ENCODE results near the gene USF2.
"Not testable (repeated sequence)": the region's sequence is repeated elsewhere in the genome, so short reads cannot be mapped to it uniquely, and the experiment has no call there.

USF2 gene, protein sequence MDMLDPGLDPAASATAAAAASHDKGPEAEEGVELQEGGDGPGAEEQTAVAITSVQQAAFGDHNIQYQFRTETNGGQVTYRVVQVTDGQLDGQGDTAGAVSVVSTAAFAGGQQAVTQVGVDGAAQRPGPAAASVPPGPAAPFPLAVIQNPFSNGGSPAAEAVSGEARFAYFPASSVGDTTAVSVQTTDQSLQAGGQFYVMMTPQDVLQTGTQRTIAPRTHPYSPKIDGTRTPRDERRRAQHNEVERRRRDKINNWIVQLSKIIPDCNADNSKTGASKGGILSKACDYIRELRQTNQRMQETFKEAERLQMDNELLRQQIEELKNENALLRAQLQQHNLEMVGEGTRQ

DNA sequence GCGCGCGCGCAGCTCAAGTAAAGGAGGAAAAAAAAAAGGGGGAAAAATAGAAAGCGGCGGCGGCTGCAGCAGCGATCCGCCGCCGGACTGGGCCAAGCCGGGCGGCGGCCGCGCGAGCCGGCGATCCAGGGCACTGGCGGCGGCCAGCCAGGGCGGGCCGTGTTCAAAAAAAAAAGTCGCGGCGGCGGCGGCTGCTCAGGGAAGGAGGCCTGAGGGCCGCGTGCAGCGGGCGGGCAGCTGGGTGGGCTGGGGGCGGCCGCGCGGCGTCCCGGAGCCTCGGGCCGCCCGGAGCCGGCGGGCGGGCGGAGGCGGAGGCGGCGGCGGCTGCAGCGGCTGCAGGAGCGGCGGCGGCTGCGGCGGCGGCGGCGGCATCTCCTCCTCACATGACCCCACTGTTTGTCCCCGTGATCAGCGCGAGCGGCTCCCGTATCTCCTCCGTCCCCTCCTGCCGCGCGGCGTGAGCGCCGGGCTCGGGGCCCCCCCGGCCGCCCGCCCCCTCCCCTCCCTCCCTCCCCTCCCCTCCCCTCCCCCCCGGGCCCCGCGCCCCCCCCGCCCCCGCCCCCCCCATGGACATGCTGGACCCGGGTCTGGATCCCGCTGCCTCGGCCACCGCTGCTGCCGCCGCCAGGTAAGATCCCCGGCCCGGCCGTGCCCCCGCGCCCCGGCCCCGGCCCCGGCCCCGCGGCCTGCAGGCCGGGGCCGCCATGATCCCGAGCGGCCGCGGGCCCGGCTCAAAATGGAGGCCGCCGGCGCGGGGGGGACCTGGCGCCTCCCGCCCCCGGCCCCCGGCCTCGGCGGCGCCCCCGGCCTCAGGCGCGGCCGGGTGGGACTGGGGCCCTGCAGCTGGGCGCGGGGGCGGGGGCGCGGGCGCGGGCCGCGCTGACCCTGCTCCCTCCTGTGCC is at the start of gene USF2:
TSS of gene USF2 (plus strand) at position 427 of the 902 bp plus-strand sequence. CDS start at position 567, 140 bp downstream.
- DNase-seq = peak; percentile 68

DNA sequence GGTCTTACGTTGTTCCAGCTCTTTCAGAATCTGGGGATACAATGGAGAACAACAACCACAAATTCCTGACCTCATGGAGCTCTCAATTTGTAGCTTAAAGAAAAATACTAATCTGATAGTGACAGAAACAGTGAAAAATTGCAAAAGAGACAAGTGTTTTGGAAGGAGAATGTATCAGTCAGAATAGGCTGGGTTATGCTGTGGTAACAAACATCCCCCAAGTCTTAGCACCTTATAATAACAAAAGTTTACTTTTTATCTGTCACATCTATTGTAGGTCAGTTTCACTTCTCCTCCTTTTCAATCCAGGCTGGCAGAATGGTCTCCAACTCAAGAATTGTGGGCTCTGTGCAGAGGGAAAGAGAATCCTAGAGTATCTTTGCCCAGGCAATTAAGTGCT is 49.8 kb upstream of the USF2 start:
- DNase-seq = no peak

DNA sequence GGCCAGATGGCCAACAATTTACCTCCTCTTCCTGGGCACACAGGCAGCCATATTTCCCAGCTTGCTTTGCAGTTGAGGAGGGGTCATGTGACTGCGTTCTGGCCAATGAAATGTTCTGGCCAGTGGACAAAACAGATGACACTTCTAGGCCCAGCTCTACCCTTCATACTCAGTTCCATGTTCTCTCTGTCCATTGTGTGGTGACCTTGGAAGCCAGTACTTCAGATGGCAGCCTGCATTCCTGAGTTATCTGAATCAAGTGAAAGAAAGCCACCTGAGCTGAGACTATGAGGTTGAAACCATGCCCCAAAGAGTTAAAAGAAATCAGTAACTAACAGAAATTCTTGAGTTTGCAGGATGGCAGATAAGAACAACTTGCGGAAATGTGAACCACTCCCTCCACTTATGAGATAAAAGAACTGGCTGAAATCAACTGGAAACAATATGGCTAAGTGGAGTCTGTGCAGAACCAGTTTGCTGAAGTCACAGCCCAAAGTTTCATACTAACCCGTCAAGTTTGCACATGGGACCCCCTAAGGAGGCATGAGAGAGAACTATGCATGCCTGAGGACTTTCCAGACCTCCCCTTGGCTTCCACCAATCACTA is 48.3 kb upstream of the USF2 start:
- DNase-seq = no peak

DNA sequence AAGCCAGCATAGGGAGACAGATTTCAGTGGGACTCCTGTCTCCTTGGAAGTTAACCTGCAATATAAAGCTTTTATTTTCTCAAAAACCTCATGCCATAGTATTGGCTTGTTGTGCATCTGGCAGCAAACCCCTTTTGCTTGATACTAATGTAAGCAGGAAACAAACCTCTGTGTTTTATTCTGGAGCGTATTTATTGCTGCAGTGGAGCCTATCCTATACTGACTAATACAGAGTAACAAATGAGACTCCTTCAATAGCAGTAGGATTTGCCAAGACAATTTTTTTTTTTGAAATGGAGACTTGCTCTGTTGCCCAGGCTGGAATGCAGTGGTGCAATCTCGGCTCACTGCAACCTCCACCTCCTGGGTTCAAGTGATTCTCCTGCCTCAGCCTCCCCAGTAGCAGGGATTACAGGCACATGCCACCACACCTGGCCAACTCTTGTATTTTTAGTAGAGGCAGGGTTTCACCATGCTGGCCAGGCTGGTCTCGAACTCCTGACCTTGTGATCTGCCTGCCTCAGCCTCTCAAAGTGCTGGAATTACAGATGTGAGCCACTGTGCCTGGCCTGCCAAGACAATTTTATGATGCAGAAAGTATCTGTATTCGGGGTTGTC is 47.7 kb upstream of the USF2 start:
- not testable (repeated sequence) for DNase-seq

DNA sequence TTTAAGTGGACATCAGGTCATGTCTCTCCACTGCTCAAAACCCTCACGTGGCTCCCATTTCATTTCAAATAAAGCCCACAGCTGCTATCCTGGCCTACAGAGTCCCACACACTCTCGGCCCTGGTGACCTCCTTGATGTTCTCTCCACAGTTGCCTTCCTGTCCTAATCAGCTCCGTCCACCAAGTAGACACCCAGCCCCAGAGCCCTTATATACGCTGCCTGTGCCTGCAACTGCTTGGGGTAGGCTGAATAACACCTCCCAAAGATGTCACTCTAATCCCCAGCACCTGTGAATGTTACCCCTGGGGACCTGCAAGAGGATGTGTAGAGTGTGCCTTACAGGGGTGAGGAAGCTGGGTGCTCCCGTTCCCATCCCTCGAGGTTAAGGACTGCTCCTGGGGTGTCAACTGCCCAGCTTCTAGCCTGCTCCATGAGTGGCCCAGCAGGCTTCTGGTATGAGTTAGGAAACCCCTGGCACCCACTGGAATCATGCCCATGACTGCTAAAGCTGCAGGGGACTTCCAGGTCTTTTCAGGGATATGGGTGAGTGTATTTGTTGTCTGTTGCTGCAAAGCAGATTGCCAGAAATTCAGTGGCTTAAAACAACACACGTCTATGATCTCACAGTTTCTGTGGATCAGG is 46.3 kb upstream of the USF2 start:
- DNase-seq = no peak

DNA sequence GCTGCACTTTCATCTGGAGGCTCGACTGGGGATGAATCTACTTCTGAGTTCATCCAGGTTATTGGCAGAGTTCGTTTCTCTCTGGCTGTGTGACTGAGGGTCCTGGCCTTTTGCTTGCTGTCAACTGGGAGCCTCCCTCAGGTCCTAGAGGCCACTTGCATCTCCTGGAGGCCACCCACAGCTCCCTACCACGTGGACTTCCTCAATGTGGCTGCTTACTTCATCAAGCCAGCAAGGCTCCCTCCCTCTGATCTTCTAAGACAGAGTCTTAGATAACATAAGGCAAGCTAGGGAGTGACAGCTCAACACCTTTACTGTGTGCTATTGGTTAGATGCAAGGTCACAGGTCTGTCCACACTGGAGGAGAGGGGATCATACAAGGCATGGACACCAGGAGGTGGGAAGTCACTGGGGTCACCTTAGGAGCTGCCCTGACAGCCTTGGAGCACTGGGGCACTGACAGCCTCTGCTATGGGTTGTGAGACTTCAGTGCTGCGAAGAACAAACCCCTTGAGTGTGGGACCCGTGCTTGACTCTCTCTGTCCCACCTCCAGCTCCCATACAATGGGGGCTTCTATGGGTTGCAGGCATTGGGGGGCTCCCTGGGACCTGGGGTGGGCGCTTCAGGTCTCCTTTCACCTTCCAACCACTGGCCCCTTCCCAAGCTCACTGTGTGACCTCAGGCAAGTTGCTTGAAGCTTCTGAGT is 45.5 kb upstream of the USF2 start:
- DNase-seq = no peak

DNA sequence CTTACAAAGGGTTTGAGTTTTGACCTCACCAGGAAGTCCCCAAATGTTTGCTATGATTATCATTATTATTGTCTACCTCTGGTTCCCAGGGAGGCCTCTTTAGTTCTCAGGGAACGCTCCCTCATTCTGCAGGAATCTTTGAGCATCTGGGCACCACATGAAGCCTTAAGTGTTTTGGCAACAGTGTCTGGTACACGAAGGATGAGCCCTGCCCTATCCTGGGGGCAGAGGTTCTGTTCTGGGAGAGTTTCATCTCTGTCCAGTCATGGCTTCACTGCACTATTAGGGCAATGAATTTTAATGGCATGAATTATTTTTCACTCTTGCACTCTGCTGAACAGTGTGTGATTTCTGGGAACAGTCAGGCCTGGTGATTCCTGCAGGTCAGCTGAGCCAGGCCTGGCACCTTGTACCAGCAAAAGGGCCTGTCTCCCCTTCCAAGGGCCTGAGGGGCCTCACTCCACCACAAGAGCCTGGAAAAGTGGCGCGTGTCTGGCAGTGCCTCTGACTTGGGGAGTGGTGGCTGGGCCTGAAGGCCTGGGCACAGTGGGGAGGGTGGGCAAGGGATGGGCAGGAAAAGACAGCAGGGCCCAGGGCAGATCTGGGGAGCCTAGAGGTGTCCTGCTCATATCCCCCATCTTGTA is 44.8 kb upstream of the USF2 start:
- no peak for DNase-seq

DNA sequence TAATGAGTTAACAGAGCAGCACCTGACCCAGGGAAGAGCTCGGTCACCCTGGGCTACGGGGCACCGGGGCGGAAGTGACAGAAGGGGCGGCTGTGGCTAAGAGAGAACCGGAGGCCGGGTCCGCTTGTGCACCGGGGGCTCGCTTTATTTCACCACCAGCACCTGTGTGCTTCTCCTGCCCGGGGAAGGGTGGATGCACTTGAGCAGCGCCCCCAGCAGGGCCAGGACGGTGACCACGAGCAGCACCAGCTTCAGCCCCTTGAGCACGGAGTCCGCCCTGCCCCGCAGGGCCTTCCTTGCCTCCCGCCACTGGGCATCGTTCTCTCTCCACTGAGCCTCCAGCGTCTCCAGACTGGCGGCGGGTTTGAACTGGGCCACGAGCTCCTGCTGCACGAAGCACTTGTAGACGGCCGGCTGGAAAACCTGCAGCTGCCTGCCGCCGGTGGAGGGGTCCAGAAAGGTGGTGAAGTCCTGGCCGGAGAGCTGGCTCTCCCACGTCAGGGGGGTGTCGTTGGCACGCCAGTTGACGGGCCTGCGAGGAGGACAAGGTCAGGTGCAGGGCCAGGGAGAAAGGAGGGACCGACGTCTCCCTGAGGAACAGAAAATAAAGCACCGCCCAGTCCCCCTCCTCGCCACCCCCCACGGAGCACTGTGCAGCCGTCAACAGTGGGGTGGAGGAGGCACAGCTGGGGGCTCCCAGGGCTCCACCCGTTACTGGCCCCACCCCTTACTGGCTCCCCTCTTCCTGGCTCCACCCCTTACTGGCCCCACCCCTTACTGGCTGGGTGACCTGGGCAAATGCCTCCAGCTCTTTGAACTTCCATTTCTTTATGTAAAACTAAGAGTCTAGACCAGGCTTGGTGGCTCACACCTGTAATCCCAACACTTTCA is 43.8 kb upstream of the USF2 start:
- DNase-seq = no peak

DNA sequence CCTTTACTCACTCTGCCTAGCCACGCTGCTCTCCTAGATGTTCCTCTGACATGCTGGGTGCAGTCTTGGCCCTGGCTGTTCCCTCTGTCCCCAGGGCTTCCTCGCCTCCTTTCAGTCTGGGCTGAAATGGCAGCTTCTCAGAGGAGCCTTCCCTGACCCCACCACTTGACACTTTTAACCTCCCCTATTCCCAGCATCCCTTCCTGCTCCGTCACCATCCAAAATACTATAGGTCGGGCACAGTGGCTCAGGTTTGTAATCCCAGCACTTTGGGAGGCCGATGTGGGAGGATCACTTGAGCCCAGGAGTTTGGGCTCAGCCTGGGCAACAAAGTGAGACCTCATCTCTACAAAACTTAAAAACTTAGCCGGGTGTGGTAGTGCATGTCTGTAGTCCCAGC is 42.8 kb upstream of the USF2 start:
- DNase-seq = no peak

DNA sequence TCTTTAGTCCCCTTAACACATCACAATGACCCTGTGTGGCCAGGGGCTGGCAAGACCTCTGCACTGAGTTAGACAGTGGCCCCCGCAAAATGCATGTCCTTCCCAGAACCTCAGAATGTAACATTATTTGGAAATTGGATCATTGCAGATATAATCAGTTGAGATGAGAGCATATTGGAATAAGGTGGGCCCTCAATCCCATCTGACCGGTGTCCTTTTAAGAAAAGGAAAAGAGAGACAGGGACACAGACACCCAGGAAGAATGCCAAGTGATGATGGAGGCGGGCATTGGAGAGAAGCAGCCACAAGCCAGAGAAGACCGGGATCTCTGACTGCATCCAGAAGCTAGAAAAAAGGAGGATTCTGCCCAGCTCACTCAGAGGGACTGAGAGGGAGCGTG is 42.0 kb upstream of the USF2 start:
- DNase-seq = no peak

DNA sequence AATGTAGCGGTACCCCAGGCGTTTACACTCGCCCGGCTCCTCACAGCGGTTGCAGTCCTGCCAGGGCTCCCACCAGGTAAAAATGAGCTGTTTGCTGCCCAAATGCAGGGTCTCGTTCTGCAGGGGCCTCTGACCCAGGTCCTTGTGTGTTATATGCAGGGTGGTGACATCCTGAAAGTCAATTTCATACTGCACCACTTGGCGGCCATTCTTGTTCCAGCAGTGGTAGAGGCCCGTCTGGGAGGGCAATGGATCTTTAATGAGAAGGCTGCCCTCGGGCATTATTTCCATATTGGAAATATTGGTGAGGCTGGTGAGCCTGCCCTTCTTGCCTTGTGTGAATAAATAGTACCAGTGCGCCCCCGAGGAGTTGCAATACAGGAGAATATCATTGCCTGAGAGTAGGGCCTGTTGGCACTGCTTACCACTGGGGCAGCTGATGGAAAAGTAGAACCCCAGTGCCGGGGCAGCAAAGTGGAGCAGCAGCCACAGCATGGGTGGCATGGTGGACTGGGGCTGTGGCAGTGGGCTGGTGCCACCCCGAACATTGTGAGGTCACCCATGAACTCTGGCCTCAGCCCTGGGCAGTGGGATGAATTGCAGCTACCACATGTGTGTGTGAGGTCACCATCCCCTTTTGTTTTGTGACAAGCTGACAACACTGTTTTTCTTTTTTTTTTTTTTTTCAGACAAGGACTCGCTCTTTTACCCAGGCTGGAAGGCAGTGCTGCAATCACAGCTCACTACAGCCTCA is 40.4 kb upstream of the USF2 start, which contains the start of gene FAM187B:
TSS of gene FAM187B (minus strand) at position 563 of the 754 bp plus-strand sequence. CDS start at position 504, 59 bp downstream.
- DNase-seq = no peak

DNA sequence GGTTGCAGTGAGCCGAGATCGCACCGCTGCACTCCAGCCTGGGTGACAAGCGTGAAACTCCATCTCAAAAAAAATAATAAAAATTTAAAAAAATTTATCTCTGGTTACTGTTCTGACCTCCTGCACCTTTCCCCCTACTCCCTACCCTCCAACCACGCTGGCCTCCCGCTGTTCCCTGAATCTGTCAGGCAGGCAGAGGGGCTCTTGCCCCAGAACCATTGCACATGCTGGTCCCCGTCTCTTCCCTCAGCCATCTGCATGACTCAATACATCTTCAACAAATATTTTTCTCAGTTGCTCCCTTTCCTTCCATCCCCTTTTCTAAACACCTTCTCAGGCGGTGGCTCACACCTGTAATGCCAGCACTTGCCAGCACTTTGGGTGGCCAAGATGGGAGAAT is 39.2 kb upstream of the USF2 start:
- no peak for DNase-seq

DNA sequence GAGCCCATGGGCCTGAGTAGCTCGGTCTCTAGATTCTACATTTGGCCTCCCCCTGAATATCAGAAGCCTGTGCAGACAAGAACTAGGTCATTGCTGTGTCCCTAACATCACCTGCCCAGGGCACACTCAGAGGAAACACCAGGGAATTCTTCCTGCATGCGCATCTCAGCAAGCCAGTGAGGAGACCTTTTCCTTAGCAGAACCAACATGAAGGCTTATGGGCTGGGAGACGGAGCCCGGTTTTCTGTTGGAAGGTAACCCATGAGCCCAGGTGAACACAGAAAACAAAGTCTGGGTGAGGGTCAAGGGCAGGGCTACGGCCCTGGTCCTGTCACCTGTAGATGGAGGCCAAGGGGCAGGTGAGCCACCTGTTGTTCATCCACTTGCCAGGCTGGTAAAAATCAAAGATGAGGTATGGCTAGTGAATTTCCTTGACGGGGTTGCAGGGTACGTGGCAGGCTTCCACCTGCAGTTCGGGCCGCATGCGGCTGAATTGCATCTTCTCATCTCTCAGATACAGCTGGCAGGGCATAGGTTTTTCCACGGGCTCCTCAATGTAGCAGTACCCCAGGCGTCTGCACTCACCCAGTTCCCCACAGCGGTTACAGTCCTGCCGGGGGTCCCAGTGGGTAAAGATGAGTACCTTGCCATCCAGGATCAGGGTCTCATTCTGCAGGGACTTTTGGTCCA is 36.7 kb upstream of the USF2 start:
- DNase-seq = no peak

DNA sequence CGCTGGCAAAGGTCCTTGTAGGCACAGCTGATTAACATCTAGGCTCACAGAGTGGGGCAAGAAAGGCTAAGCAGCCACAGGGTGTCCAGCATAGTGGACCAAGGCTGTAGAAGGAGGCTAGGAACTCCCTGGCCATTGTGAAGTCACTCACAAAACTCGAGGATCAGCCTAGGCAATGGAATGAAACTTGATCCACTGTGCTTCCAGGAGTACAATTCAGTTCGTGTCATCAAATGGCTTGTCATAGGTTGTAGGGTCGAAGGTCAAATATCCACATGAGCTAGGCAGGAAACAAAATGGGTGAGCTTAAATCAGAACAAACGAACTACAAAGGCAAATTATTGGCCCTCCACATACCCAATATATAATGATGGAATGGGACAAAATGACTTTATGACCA is 35.9 kb upstream of the USF2 start:
- no peak for DNase-seq

DNA sequence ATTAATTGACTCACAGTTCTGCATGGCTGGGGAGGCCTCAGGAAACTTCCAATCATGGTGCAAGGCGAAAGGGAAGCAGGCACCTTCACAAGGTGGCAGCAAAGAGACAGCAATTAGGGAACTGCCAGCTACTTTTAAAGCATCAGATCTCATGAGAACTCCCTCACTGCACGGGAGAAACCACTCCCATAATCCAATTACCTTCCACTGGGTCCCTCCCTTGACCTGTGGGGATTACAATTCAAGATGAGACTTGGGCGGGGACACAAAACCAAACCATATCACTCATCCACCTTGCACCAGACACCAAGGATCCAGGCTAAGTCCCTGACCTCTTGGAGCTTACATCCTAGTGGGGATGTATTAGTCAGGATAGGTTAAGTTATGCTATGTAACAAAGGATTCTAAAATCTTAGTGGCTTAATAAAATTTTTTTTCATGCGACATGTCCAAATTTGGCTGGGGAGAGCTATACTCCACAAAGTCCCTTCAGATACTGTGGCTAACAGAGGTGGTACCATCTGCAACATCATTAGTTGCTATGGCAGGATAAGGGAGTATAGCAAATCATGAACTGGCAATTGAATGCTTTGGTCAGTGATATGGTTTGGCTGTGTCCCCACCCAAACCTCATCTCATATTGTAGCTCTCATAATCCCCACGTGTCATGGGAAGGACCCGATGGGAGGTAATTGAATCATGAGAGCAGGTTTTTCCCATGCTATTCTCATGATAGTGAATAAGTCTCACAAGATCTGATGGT is 31.9 kb upstream of the USF2 start:
- DNase-seq = no peak

DNA sequence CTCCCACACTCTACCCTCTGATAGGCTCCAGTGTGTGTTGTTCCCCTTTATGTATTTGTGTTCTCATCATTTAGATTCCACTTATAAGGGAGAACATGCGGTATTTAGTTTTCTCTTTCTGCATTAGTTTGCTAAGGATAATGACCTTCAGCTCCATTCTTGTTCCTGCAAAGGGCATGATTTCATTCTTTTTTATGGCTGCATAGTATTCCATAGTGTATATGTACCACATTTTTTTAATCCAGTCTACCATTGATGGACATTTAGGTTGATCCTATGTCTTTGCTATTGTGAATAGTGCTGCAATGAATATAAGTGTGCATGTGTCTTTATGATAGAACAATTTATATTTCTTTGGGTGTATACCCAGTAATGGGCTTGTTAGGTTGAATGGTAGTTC is 29.2 kb upstream of the USF2 start:
- not testable (repeated sequence) for DNase-seq

DNA sequence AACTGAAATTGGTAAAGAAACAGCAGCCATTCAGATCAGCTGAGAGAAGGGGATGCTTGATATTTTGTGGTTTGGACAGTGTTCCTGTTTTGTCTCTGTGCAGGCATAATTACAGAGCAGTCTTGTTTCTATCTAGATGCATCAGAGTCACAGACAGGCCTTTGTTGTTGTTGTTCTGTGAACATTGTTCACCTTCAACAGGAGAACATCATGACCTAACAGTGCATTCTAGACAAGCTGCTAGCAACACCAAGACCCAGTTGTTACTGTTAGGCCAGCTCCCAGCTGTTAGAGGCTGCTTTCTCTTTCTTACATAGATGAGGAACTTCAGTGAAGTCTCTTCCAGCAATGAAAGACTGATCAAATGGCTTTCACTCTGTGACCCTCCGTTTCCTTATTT is 28.4 kb upstream of the USF2 start:
- no peak for DNase-seq

DNA sequence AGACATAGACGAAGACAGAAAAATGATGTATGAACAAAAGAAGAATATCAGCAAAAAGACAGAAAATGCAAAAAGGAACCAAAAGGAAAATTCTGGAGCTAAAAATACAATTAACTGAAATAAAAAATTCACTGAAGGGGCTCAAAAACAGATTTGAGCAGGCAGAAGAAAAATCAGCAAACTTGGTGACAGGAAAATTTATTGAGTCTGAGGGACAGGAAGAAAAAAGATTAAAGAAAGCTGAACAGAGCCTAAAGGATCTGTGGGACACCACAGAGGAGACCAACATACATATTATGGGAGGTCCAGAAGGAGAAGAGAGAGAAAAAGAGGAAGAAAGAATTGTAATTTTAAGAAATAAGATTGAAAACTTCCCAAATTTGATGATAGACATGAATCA is 27.3 kb upstream of the USF2 start:
- no peak for DNase-seq
